ENCODE results near the gene ZNF521.

Gene ZNF521

DNA sequence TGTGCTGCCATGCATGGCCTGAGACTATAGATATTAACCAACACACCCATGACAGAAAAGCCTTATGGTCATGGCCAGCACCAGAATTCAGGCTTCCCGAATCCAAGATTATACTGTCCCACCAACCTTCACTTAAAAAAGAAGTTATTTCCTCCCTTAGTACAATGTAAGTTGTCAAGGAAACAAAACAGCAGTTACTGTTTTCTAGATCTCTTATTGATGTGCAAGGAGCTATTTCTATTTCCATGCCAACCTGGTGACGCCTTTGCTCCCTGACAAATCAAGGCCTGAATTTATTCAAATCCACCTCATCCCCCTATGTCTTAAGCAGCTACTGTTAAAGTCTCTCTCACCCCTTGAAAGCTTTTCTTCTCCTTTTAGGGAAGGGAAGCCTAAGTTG is 249.3 kb downstream of the ZNF521 start:
- H3K4me3 ChIP-seq (ENCODE audit: low read depth, low read length): no peak overlapping the region
- no peak for DNase-seq
- H3K4me1 ChIP-seq: no peaks in the 10 kb centered on the region
- TF ChIP-seq, protein P1, sequence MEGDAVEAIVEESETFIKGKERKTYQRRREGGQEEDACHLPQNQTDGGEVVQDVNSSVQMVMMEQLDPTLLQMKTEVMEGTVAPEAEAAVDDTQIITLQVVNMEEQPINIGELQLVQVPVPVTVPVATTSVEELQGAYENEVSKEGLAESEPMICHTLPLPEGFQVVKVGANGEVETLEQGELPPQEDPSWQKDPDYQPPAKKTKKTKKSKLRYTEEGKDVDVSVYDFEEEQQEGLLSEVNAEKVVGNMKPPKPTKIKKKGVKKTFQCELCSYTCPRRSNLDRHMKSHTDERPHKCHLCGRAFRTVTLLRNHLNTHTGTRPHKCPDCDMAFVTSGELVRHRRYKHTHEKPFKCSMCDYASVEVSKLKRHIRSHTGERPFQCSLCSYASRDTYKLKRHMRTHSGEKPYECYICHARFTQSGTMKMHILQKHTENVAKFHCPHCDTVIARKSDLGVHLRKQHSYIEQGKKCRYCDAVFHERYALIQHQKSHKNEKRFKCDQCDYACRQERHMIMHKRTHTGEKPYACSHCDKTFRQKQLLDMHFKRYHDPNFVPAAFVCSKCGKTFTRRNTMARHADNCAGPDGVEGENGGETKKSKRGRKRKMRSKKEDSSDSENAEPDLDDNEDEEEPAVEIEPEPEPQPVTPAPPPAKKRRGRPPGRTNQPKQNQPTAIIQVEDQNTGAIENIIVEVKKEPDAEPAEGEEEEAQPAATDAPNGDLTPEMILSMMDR (IDR thresholded peaks at IDR 0.05; ENCODE audit: low read depth, low read length): no peak
- H3K9me3 ChIP-seq: no peaks in the 10 kb centered on the region
- no peaks in the 10 kb centered on the region for H3K27me3 ChIP-seq
- H3K36me3 ChIP-seq: no peaks in the 10 kb centered on the region

DNA sequence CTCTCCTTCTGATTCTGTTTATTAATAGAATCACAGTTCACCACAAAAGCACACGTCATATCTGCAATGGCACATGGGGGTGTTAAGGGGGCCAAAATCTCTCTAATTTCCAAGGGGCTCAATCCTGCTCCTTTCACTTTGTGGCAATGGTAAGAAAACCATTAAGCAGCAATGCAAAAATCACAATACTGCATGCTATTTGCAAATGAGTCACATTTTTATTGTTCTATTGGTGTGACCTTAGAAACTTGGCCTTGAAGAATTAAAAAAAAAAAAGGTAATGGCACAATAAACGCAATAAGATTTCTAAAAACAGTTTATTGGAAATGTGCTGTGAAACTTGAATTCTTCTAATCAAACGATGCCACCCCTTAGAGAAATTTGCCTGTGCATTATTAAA is 251.5 kb downstream of the ZNF521 start:
- Histone ChIP-seq H3K4me3 (ENCODE audit: low read depth, low read length) (no peak overlapping the region), H3K9me3 (no peaks in the 10 kb centered on the region), H3K36me3 (no peaks in the 10 kb centered on the region), H3K27me3 (no peaks in the 10 kb centered on the region), H3K4me1 (no peaks in the 10 kb centered on the region)
- DNase-seq: no peak
- TF ChIP-seq, protein P1 (IDR thresholded peaks at IDR 0.05; ENCODE audit: low read depth, low read length): no peak

DNA sequence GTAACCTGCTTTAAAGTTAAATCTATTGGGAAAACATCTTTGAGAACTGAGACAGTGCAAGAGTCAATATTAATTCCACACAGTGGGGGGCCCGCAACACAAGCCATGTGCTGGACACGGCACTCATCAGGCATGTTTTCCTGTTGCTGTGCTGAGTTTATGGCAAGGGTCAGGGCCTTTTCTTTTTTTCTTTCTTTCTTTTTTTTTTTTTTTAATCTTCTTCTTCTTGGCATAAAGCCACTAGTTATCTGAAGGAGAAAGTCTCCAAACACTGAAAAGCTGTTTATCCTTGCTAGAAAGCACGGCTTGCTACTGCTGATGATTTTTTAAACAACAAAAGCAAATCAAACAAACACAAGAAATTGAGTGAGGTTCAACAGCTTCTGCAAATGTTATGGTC is 252.1 kb downstream of the ZNF521 start:
- TF ChIP-seq, protein P1 (IDR thresholded peaks at IDR 0.05; ENCODE audit: low read depth, low read length): no peak
- no peaks in the 10 kb centered on the region for H3K9me3 ChIP-seq
- no peaks in the 10 kb centered on the region for H3K27me3 ChIP-seq
- no peak for DNase-seq
- no peaks in the 10 kb centered on the region for H3K36me3 ChIP-seq
- no peak overlapping the region for H3K4me3 ChIP-seq (ENCODE audit: low read depth, low read length)
- no peaks in the 10 kb centered on the region for H3K4me1 ChIP-seq

DNA sequence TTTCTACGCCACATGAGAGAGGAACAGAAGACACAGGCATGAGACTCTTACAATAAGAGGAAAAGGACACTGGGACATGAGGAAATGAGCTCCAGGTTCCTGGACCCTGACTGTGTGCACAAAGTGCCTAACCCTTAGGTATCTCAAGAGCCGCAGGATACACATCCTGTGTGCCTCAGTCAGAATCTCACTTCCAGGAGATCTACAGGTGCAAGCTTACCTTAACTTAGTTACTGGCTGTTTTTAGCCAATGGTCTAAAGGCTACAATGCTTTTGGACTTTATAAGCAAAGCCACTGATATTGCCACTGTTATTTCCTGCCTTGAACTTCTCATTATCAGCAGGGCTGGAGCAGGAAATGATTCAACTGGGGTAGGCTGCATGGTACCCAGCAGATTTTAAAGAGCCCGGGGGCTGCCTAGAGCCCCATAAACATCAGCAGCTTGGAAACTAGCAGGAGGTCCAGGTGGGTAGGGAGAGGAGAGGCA is 254.4 kb downstream of the ZNF521 start:
- TF ChIP-seq, protein P1 (IDR thresholded peaks at IDR 0.05; ENCODE audit: low read depth, low read length): no peak

GRCh38 chr18:25097057-25097456 is 254.9 kb downstream of the ZNF521 start:
- Histone ChIP-seq H3K4me1 (no peaks in the 10 kb centered on the region), H3K9me3 (no peaks in the 10 kb centered on the region), H3K36me3 (no peaks in the 10 kb centered on the region), H3K4me3 (ENCODE audit: low read depth, low read length) (no peak overlapping the region), H3K27me3 (no peaks in the 10 kb centered on the region)
- TF ChIP-seq, protein P1 (IDR thresholded peaks at IDR 0.05; ENCODE audit: low read depth, low read length): no peak
- no peak for DNase-seq

More for the DNA sequence above, 254.4 kb downstream of the ZNF521 start:
- H3K9me3 ChIP-seq: no peaks in the 10 kb centered on the region
- H3K4me1 ChIP-seq: no peaks in the 10 kb centered on the region
- no peak for DNase-seq
- H3K27me3 ChIP-seq: no peaks in the 10 kb centered on the region
- H3K36me3 ChIP-seq: no peaks in the 10 kb centered on the region
- no peak overlapping the region for H3K4me3 ChIP-seq (ENCODE audit: low read depth, low read length)

- DNase-seq: no peak
- Histone ChIP-seq H3K4me1 (no peaks in the 10 kb centered on the region), H3K4me3 (ENCODE audit: low read depth, low read length) (no peak overlapping the region), H3K9me3 (no peaks in the 10 kb centered on the region), H3K27me3 (no peaks in the 10 kb centered on the region), H3K36me3 (no peaks in the 10 kb centered on the region)
- TF ChIP-seq, protein P1 (IDR thresholded peaks at IDR 0.05; ENCODE audit: low read depth, low read length): no peak
These were observed 258.8 kb downstream of the ZNF521 start for GRCh38 chr18:25093141-25093540.

Data from BE2C (cell line).